GM12878 (cell line): Measurements from ENCODE around the gene SMG6. TPM values are rescaled to one million over a fixed set of nuclear protein-coding genes. Genes with fewer than 3 reads are reported as not detected.

ENCODE experiments used
- BCL11A ChIP-seq: IDR thresholded peaks from 2 replicates; pipeline ENCODE4 v1.6.1; 2011; ENCODE audit warnings: low read depth, low read length
- BCLAF1 ChIP-seq: fragments of 450-650 bp; IDR thresholded peaks from 2 replicates; pipeline ENCODE4 v1.6.1; 2017; ENCODE audit warnings: antibody characterized with exemption, mild to moderate bottlenecking, moderate library complexity
- CBX3 ChIP-seq: fragments of 200-600 bp; sonication (generic); IDR thresholded peaks from 2 replicates; pipeline ENCODE4 v1.6.1; 2016; ENCODE audit warnings: low read depth, borderline replicate concordance
- CEBPZ ChIP-seq: fragments of 150-350 bp; IDR thresholded peaks from 2 replicates; pipeline ENCODE4 v1.6.1; 2016; ENCODE audit warnings: low read depth, low read length
- EZH2 ChIP-seq: IDR thresholded peaks from 2 replicates; pipeline ENCODE4 v1.6.1; 2012; ENCODE audit warnings: low read depth, mild to moderate bottlenecking, control low read depth, inconsistent platforms, low read length, borderline replicate concordance; ENCODE audit not compliant: control insufficient read depth
- FOXK2 ChIP-seq: fragments of 450-650 bp; IDR thresholded peaks from 2 replicates; pipeline ENCODE4 v1.6.1; 2017; ENCODE audit warnings: mild to moderate bottlenecking, moderate library complexity
- FOXM1 ChIP-seq: IDR thresholded peaks from 2 replicates; pipeline ENCODE4 v1.6.1; 2012; ENCODE audit warnings: low read depth, mild to moderate bottlenecking, inconsistent platforms, low read length, moderate library complexity
- HDAC2 ChIP-seq: fragments of 200-600 bp; sonication (generic); IDR thresholded peaks from 2 replicates; pipeline ENCODE4 v1.6.1; 2017
- IRF3 ChIP-seq: fragments of 450-650 bp; IDR thresholded peaks from 2 replicates; pipeline ENCODE4 v1.6.1; 2014; ENCODE audit warnings: mild to moderate bottlenecking
- JUNB ChIP-seq: IDR thresholded peaks from 2 replicates; pipeline ENCODE4 v1.6.1; 2016; ENCODE audit warnings: antibody characterized with exemption, mild to moderate bottlenecking
- LARP7 ChIP-seq: fragments of 450-650 bp; IDR thresholded peaks from 2 replicates; pipeline ENCODE4 v1.6.1; 2017; ENCODE audit warnings: mild to moderate bottlenecking
- MEF2B ChIP-seq: fragments of 450-650 bp; IDR thresholded peaks from 2 replicates; pipeline ENCODE4 v1.6.1; 2018; ENCODE audit warnings: mild to moderate bottlenecking, moderate library complexity; ENCODE audit not compliant: partially characterized antibody, poor library complexity, severe bottlenecking
- MYC ChIP-seq: IDR thresholded peaks from 2 replicates; pipeline ENCODE4 v1.6.1; 2011; ENCODE audit warnings: mild to moderate bottlenecking, low read length, moderate library complexity, inconsistent platforms; ENCODE audit not compliant: insufficient read depth, insufficient replicate concordance, insufficient read length, severe bottlenecking
- NBN ChIP-seq: fragments of 450-650 bp; IDR thresholded peaks from 2 replicates; pipeline ENCODE4 v1.6.1; 2016
- NFYB ChIP-seq: IDR thresholded peaks from 2 replicates; pipeline ENCODE4 v1.6.1; 2011; ENCODE audit warnings: low read depth, mild to moderate bottlenecking, low read length, improper control_type of control experiment, moderate library complexity; ENCODE audit not compliant: insufficient read depth
- PKNOX1 ChIP-seq: fragments of 450-650 bp; IDR thresholded peaks from 2 replicates; pipeline ENCODE4 v1.6.1; 2016; ENCODE audit warnings: mild to moderate bottlenecking
- POLR2AphosphoS5 ChIP-seq: IDR thresholded peaks from 2 replicates; pipeline ENCODE4 v1.6.1; 2011; ENCODE audit warnings: mild to moderate bottlenecking, low read length, inconsistent platforms
- RCOR1 ChIP-seq: conservative IDR thresholded peaks from 2 replicates; pipeline ENCODE4 v1.6.1; 2012; ENCODE audit warnings: low read depth, low read length, improper control_type of control experiment
- SMARCA5 ChIP-seq: fragments of 450-650 bp; IDR thresholded peaks from 2 replicates; pipeline ENCODE4 v1.6.1; 2017; ENCODE audit warnings: mild to moderate bottlenecking
- SREBF1 ChIP-seq: IDR thresholded peaks from 2 replicates; pipeline ENCODE4 v1.6.1; 2012; ENCODE audit warnings: mild to moderate bottlenecking, low read length
- TCF12 ChIP-seq: IDR thresholded peaks from 2 replicates; pipeline ENCODE4 v1.6.1; 2011; ENCODE audit warnings: low read depth, mild to moderate bottlenecking, low read length
- YY1 ChIP-seq: IDR thresholded peaks from 2 replicates; pipeline ENCODE4 v1.6.1; 2011; ENCODE audit warnings: low read depth, mild to moderate bottlenecking, low read length
- ZNF274 ChIP-seq: IDR thresholded peaks from one replicate; pipeline ENCODE4 v1.8.0; 2011; ENCODE audit not compliant: insufficient read length, insufficient read depth
- polyA plus RNA-seq, 11 experiments: library from polyadenylated mRNA; depleted of rRNA in 4 of 11; unstranded in 6 of 11; stranded (reverse) in 5 of 11; fragments of >200 nt; fragmentation: Nextera tagmentation in 4 of 11; fragmentation: Illumina TruSeq in 1 of 11; extraction: Ambion mirVana in 4 of 11; extraction: Trizol in 1 of 11; gene quantifications; 1 replicate in 1 of 11; 2 replicates in 10 of 11; pipeline versions ENCODE4 v1.2.1 to v1.2.3, GENCODE V29; 2011 to 2016; ENCODE audit warnings: inconsistent platforms in 2 of 11, missing spikeins in 2 of 11, low read depth in 1 of 11
- total RNA-seq, 4 experiments: library from RNA; depleted of rRNA in 3 of 4; stranded (reverse); fragments of >200 nt in 3 of 4; fragmentation: Illumina TruSeq in 1 of 4; extraction: Trizol in 1 of 4; gene quantifications; 2 replicates each; pipeline versions ENCODE4 v1.2.1 to v1.2.3, GENCODE V29; 2013 to 2021

The SMG6 gene
- total and polyA plus RNA-seq, 10 of the 15 experiments (the other 5 are each of a cell fraction or from before 2014, with no cell fraction given): 0.58 to 28.7 (median 15.7) TPM

GRCh38 chr17:2244545-2245525 is 58.8 kb downstream of the SMG6 start (continued):
- no peak for TF ChIP-seq BCLAF1
- peak; percentile 81; the same call in 1 of the 2 replicates for TF ChIP-seq YY1
- TF ChIP-seq CEBPZ: no peak
- peak; percentile 20 for TF ChIP-seq MEF2B
- TF ChIP-seq FOXM1: 0 out of 2 replicates have a peak, but pooled peaks have one; percentile 38
- TF ChIP-seq BCL11A: no peak
- TF ChIP-seq RCOR1: no peak
- no peak for TF ChIP-seq FOXK2
- TF ChIP-seq IRF3: no peak
- TF ChIP-seq JUNB: no peak
- TF ChIP-seq POLR2AphosphoS5: no peak
- TF ChIP-seq ZNF274: no peak
- TF ChIP-seq SREBF1: no peak
- TF ChIP-seq SMARCA5: peak; percentile 83; the same call in 1 of the 2 replicates
- peak; percentile 56; the same call in 1 of the 2 replicates for TF ChIP-seq PKNOX1
- TF ChIP-seq CBX3: no peak
- peak; percentile 34; the same call in 1 of the 2 replicates for TF ChIP-seq LARP7
- 0 out of 2 replicates have a peak, but pooled peaks have one; percentile 26 for TF ChIP-seq NBN
- no peak for TF ChIP-seq MYC
- TF ChIP-seq TCF12: peak; percentile 94
- TF ChIP-seq HDAC2: no peak
- no peak for TF ChIP-seq NFYB
- no peak for TF ChIP-seq EZH2
